NOMO-1 treated with DMSO at 0.1 percent for 48 hours (cell line): ENCODE data around the gene TRABD2B.

Experiments used
- DNase-seq: peaks from one replicate; lab custom pipeline; 2025; ENCODE audit not compliant: unreplicated experiment; lab: John Stamatoyannopoulos, UW

TRABD2B gene

DNA sequence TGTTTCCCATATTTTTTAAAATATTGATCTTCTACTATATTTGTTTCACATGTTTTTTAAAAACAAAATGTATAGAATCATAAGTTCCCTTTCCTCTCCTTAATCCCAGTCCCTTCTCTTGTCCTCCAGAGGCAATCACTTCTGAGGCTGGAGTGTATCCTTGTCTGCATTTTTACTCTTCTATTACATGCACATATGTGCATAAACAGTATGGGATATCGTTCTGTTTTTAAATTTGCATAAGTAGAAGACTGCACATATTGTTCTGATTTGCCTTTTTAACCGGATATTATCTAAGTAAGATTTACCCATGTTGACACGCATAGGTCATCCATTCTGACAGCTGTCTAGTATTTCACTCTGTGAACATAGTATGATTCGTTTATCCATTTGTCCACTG is 142.0 kb downstream of the TRABD2B start:
- no peak for DNase-seq

DNA sequence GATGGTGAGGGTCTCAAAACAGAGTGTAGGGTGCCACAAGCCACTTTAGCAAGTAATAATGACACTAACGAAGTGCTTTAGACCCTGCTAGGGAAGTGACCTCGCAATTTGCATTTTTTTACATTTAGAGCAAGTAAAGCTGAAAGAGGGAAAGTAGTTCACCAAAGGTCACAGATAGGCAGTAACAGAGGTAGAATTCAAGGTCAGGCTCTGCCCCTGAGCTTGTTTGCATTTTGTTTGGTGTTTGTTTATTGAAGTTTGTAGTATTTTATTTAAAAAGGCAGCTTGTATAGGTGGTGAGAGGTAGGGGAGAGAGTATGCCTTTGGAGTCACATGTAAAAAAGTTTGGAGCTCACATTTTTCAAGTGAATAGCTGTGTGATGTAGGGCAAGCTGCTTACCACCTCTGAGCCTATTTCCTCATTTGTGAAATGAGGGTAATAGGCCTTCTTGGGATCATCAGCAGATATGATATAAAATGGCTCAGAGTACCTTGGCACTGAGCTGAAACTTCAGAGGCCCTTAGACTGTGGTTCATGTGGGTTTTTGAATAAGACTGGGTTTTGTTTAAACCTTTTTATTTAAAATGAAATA is 142.5 kb downstream of the TRABD2B start:
- DNase-seq: no peak

DNA sequence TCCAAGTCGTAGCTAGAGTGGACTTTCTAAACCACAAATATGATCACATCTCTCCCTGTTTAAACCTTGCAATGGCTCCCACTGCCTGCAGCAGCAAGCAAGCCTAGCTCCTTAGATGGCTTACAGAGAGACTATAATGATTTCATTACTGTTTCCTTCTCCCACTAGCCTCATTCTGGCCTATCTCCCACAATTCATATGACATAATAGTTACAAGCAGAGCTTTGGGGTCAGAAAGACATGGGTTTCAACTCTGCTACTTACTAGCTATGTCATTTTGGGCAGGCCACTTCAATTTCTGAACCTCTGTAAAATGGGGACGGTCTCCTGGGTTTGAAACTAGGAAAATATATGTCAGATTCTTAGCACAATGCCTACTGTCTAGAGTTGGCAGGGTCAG is 143.3 kb downstream of the TRABD2B start:
- no peak for DNase-seq

DNA sequence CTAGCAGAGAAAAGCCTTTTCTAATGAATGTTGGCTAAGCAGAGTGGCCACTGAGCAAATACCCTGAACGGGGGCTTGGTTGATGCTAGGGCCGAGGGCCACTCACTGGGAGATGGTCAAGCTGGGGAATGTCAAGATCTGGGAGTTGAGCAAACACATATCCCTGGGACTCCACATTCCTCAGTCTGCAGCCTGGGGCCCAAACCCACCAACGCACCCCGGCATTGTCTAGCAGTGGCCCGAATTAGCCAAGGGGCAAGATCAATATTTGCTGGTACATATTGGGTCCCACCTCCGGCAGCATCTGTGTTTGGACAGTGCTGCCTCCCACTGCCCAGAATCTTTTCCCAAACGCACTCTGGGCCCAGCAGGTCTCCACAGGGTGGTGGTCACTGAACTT is 144.1 kb downstream of the TRABD2B start:
- no peak for DNase-seq

DNA sequence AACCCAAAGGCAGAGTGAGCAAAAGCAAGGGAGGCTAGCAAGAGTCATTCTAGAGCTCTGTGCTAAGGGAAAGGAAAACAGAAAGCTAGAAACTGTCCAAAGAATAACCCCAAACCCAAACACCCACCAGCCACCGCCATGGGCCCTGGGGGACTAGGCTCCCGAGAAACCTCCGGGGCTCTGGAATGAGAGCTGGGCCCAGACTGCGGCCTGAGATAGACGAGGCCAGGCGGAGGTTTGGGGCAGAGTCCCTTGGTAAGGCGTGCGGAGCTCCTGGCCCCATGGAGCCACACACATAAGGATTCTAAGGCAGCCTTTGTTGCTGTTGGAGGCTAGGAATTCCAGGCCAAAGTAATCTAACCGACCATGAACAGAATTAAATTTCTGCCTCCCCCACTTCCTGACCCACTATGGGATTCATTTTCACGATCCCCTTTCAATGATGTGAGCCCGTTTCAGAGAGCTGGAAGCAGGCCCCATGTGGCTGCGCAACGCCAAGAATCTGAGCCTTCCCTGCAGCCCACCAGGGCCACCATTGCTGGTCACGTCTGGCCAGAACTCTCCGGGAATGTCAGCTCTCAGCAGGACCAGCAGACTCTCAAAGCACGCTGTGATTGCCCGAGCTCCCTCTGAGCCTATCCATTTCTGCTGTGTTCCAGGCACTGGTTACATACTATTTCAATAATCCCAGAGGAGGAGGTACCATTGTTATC is 145.0 kb downstream of the TRABD2B start:
- DNase-seq: no peak

DNA sequence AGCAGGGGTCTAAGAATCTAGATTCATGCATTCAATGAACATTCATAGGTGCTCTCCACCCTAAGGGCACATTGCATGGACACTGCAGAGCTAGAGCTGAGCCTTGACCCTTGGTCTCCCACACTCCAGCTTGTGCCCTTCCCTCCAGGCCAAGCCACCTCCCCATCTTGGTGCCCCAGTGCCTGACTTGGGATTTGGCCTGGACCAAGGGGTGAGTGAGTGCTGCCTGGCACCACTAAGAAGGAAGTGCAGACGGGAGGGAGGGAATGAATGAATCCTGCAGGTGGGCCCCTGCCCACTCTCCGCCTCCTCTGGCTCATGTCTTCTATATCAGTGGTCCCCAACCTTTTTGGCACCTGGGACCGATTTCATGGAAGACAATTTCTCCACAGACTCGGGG is 146.7 kb downstream of the TRABD2B start:
- DNase-seq: no peak

DNA sequence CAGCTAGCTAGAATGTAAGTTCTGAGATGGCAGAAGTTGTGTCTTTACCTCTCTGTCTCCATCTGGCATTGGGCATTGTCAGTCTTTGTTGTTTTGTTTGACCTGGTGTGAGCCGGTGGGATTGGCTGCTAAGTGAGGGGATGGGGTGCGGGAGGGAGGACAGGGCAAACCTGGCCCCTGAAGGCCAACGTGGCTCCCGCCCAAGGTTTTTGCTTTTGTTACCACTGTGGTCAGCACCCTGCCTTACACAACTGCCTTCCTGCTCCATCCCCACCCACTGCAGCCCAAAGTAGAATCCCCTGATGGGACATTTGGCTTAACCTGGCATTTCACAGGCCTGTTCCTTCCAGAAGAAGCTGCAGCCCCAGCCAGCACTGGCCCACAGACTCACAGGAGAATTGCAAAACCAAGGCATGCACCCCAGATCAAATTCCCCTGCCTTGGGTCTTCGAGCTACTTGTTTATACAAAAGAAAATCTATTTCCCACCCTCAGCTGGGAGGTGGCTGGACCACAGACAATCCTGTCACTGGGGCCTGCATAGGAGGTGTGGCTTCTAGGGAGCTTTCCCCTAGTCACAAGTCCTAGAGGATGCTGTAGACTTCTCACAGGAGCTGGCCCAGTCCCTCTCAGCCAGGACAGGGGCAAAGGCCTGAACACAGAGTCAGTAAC is 147.5 kb downstream of the TRABD2B start:
- no peak for DNase-seq

DNA sequence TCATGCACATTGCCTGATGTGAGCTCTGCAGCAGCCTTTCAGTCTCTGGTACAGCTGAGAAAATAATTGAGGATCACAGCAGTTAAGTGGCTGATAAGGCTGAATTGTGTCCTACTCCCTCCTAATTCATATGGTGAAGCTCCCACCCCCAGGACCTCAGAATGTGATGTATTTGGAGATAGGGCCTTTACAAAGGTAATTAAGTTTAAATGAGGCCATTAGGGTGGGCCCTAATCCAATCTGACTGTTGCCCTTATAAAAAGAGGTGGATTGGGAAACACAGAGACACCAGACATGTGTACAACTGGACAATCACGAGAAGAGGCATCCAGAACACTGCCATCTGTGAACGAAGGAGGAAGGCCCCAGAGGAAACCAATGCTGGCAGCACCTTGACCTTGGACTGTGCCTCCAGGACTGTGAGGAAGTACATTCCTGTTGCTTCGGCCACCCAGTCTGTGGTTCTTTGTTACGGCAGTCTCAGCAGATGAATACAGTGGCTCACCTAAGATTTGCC is 148.1 kb downstream of the TRABD2B start:
- DNase-seq: no peak

DNA sequence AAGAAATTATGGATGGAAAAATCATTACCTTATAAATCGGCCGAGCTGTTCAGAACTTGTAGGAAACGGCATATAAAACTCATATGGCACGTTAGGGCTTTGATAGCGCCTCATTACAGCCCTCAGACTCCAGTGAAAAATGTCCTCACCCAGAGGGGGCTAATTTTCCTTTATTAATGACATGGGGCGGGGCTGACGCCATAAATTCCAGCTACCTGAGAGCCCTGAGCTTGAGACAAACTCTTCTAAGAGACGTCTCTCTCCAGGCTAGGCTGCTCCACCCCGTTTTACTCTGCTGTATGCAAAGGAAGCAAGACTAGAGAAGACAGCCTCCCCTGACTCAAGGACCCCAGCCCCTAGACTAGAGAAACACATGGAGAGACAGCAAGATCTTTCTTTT is 149.4 kb downstream of the TRABD2B start:
- no peak for DNase-seq

DNA sequence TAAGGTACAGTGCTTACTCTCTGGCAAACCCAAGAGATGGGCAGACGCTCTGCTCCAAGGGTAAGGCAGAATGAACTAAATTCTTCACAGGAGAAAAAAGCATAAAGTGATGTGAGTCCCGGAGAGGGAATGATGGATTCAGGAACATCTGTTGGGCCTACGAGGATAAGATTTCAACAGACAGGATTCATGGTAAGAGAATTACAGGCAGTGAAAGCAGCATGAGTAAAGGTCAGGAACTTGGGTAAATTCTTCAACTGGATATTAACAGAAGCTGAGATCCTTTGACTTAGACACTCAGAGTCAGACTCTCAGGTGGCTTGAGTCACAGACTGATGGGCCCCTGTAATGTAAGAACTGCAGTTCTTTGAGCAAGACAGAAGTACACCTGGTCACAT is 152.6 kb downstream of the TRABD2B start:
- no peak for DNase-seq

DNA sequence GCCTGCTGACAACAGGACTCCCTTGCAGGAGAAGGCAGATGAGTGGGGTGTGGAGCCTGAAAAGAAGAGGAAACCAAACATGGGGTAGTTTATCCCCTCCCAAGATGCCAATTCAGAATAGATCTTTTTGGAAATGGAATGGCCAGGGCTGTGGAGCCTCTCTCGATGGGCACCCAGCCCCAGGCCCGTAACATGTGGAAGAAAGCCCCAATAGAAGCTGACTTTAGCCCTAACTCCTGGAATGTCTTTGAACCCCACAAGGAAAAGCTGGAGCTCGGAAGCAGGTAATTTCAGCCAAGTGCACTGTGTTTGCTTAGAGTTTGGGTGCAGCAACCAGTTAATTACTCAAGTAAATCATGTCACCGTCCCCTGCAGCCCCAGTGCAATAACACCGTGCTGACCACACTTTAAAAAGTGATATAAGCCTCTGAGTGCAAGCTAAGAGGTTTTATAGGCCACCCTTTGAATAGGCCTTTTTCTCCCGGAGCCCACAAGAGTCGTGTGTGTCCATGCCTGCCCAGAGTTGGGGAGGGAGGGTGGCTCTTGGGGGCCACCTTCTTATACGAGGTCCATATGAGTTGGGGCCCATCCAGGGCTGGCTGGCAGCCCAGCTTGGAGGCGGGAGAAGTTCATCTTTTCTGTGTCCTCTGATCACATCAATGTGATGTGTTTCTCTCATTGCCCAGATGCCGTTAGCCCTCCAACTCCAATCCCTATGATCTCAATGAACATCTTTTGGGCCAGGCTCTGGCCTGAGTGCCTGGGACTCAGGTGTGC is 153.2 kb downstream of the TRABD2B start:
- DNase-seq: no peak

DNA sequence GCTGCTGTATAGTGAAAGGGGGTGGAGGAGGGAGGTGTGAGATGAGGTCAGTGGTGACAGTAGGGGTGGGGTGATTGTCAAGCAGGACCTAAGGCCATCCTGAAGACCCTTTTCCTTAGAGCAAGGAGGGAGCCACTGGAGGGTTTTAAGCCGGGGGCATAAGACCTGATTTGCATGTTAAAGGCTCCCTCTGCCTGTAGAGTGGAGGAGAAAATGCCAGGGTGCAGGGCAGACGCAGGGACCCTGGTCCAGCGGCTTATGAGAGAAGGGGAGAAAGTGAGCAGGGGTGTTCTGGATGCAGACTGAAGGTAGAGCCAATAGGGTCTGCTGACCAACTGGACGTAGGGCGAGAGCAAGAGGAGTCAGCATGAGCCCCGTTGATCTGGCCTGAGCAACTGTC is 154.1 kb downstream of the TRABD2B start:
- DNase-seq: no peak

DNA sequence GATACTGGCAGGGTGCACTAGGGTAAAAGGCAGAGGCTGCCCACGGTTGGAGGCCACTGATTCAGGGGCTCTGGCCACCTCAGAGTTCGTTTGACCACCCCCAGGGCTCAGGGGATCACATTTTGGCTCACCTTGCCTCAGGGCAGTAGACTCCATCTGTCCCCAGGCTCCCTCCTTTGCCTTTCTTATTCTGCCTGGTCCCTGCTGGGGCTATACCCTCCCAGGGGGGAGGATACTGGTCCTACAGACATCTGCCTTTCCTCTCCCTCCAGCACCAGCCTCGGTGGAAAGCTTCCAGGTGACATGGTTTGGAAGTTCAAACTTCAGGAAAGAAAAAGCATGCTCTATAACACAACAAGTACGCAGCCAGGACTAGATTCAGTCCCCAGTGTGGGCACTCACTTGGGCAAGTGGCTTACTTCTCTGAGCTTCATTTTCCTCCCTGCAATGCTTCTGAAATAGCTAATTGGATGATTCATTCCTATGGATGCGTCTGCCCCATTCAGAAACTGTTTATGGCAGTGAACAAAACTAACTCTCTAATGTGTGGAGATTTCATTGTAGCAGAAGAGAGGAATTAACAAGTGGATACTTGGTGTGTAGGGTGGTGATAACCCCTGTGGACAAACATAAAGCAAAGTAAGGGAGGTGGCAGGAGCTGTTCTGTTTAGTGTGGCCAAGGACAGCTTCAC is 154.8 kb downstream of the TRABD2B start:
- no peak for DNase-seq

DNA sequence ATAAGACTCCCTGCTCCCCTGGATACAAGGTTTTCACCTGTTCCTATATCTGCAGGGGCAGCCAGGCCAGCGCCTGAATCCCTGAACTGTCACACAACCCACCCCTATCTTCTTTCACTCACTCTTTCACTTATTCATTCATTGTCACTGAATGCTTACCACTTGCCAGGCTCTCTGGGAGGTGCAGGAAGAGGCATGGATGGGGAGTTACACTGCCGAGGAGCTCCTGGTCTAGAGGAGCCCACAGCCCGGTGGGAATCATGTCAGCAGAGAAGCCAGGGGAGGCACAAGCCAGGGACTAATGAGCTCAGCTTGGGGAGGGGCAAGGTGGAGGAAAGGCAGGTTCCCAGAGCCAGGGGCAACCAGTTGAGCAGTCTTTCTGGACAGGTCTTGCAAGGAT is 155.8 kb downstream of the TRABD2B start:
- DNase-seq: no peak

DNA sequence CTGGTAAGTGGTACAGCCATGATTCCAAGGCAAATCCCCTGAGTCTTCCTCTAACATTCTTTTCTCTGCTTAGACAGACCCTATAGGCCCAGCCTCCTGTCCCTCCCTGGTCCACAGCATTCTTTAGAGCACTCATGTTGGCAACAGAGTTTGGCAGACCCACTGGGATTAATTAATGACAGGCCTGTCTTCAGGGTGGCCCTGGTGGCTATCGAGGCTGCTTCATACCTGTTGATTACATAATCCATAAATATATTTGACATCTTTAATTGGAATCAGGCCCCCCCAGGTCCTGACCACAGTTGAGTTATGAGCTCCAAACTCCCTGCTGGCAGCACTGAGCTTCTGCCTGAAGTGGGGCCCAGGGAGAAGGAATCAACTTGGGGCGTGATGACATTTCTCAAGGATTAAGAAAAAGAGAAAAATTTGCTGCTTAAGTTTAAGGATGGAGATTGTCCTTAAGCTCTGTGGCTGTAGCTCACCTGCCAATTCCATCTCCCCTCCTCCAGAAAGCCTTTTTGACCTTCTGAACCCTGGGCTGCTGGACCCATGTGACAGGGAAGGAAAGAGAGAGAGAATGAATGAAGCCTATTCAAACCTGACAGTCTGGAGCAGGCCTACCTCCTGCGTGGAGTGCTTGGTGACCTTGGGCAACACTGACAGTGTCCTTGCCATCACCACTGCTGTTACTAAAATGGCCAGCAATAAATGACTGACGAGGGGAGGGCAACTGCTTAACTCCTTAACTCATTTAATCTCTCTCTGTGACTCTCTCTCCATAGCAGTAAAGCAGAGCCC is 156.6 kb downstream of the TRABD2B start:
- no peak for DNase-seq

DNA sequence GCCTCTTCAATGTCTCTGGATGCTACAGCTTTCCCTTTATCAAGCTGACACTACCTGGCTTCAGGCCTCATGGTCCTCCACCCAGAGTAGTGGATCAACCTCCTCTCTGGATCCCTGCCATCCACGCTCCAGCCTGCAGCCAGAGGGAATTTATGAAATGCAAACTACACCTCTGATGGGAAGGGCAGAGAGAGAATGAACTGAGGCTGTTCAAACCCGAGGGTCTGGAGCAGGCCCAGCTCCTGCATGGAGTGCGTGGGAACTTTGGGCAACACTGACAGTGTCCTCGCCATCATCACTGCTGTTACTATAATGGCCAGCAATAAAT is 157.8 kb downstream of the TRABD2B start:
- no peak for DNase-seq

DNA sequence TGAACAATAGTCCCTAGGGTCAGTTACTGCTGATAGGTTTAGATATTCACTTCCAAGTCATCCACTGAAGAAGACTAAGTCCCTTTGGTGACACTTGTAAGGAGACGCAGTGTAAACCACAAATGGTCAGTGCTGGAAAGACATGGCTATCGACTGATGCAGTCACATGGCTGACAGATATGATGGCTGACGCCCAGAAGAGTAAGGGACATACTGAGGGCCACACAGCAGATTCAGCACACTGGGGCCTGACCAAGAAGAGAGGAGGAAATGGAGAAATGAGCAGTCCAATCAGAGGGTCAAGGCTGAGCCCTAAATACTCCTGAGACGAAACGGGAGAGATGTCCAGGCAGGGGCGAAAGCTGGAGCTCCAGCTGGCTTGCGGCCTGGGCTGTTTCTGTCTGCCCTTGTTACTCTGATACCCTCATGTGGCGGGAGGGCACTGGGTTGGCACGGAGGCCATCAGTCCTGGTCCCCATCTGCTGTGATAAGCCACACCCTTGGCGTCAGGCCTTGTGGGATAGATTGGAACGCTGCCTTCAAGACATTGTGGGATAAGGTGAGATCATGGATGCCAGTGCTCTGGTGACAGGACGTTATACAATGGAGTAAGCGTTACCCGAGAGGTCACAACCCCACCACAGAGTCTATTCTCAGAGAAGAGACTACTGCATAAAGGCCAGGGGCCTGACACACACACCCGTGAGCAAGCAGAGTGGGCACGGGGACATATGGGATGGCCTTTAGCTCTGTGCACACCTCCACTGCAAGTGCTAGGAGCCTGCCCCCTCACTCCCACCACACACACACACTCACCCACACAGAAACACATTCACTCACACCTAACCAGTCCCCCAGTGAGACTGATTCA is 158.4 kb downstream of the TRABD2B start:
- no peak for DNase-seq

DNA sequence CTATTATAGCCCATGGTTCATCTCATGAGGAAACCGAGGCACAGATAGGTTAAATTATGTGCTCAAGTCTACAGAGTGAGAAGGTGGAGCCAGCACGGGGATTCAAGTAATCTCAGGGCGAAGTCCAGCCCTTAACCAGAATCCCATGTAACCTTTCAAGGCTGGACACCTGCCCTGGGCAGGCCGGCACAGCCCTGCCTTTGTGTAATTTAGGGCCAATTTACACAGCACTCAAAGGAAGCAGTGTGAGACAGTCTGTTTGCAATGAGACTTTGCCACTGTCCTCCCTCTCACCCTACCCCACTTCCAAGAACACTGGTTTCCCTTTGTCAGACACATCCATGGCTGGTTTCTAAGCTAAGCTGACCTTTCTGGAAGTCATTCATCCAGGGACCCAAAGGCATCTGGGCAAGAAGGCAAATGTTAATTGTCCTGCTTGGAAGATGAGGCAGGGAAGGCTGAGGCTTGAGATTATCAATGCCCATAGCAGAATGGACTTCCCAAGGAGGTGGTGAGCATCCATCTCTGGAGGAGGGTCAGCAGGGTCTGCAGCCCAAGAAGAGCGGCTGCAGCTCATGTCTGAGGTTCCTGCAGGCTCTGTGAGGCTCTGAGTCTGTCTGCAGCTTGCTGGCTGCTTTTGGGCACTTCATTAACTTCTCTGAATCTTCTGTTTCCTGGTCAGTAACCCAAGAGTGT is 159.2 kb downstream of the TRABD2B start:
- no peak for DNase-seq
